C4-2B (cell line): ENCODE data around the gene PDCD1LG2.

Source experiments
- CTCF ChIP-seq: fragments of 450-650 bp; conservative IDR thresholded peaks from 2 replicates; pipeline ENCODE4 v1.5.1; 2017; ENCODE audit warnings: mild to moderate bottlenecking
- ZFX ChIP-seq: fragments of 450-650 bp; IDR thresholded peaks from 2 replicates; pipeline ENCODE4 v1.6.1; 2017

GRCh38 chr9:5587024-5587423, 76.7 kb downstream of the PDCD1LG2 start:
- TF ChIP-seq CTCF = no peak
- no peak for TF ChIP-seq ZFX
